C4-2B (cell line): ENCODE measurements around the gene ZNF780B.

Source experiments
- ZFX ChIP-seq: fragments of 450-650 bp; IDR thresholded peaks from 2 replicates; pipeline ENCODE4 v1.6.1; 2017
- TF ChIP-seq, protein P1 (sequence below): fragments of 450-650 bp; conservative IDR thresholded peaks from 2 replicates; pipeline ENCODE4 v1.5.1; 2017; ENCODE audit warnings: mild to moderate bottlenecking

DNA sequence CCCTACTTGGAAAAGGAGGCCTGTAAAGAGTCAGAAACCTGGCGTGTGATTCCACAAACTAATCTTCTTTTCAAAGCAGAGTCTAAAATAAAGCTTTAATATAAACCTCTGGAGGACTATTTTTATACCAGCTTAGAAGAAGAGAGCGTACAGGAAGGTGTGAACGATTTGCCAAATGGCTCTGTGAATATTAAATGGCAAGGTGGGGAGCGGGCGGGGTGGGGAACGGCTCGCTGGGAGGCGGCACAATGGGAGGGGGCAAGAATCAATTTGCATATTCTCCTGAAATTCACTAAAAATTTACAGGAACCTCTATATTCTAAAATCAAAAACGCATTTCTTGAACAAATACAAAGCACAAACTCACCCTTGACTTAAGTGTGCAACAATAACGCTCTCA is 982 bp downstream of the ZNF780B start:
- TF ChIP-seq, protein P1, sequence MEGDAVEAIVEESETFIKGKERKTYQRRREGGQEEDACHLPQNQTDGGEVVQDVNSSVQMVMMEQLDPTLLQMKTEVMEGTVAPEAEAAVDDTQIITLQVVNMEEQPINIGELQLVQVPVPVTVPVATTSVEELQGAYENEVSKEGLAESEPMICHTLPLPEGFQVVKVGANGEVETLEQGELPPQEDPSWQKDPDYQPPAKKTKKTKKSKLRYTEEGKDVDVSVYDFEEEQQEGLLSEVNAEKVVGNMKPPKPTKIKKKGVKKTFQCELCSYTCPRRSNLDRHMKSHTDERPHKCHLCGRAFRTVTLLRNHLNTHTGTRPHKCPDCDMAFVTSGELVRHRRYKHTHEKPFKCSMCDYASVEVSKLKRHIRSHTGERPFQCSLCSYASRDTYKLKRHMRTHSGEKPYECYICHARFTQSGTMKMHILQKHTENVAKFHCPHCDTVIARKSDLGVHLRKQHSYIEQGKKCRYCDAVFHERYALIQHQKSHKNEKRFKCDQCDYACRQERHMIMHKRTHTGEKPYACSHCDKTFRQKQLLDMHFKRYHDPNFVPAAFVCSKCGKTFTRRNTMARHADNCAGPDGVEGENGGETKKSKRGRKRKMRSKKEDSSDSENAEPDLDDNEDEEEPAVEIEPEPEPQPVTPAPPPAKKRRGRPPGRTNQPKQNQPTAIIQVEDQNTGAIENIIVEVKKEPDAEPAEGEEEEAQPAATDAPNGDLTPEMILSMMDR = no peak
- TF ChIP-seq ZFX = no peak
